Body of pancreas (tissue), 4 donors: ENCODE results near the gene PLK5.

Experiments
- POLR2A ChIP-seq, 3 donors: fragments of 450-650 bp; IDR thresholded peaks; one replicate each; pipeline ENCODE4 v1.6.1; 2016; ENCODE audit warnings: antibody characterized with exemption in 3 of 3, mild to moderate bottlenecking in 2 of 3
- TF ChIP-seq, protein P1 (sequence below), 7 experiments: fragments of 450-650 bp in 4 of 7; fragments of 200-600 bp in 3 of 7; sonication (generic) in 3 of 7; IDR thresholded peaks; one replicate each; pipeline ENCODE4 v1.5.1; 2016 to 2019; ENCODE audit warnings: antibody characterized with exemption in 7 of 7

DNA sequence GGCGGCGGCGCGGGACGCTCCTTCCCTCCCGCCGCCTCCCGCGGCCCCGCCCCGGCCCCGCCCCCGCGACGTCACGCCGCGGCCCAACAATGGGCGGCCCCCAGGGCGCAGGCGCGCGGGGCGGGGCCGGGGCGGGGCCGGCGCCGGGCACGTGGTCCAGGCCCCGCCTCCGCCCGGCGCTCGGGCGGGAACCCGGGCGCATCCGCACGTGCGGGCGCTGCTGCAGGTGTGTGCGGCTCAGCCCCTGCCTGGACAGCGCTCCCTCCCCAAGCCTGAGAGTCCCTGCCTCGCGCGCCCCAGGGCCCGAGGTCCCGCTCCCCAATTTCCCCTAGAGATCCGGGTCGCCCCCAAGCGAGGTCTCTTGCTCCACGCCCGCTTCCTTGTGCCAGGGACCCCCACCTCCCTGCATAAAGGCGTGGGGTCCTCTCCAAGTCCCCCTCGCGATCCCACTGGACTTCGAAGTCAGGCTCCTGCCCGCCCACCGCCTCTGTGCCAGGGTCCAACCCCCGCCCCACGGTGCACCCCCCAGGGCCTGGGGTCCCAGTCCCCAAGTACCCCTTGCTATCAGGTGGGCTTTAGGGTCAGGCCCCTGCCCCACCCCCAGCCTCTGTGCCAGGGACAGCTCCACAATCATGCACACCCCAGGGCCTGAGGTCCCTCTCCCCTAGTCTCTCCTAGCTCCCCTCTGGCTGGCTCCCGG is 44.6 kb downstream of the PLK5 start, which contains the start of gene MEX3D:
- TF ChIP-seq, protein P1, sequence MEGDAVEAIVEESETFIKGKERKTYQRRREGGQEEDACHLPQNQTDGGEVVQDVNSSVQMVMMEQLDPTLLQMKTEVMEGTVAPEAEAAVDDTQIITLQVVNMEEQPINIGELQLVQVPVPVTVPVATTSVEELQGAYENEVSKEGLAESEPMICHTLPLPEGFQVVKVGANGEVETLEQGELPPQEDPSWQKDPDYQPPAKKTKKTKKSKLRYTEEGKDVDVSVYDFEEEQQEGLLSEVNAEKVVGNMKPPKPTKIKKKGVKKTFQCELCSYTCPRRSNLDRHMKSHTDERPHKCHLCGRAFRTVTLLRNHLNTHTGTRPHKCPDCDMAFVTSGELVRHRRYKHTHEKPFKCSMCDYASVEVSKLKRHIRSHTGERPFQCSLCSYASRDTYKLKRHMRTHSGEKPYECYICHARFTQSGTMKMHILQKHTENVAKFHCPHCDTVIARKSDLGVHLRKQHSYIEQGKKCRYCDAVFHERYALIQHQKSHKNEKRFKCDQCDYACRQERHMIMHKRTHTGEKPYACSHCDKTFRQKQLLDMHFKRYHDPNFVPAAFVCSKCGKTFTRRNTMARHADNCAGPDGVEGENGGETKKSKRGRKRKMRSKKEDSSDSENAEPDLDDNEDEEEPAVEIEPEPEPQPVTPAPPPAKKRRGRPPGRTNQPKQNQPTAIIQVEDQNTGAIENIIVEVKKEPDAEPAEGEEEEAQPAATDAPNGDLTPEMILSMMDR (IDR thresholded peaks at IDR 0.05) = no peak
- TF ChIP-seq POLR2A (IDR thresholded peaks at IDR 0.05) = no peak
